IPS-18c (cell line): ENCODE measurements around the gene RBM26.
"Not testable (repeated sequence)": the region's sequence is repeated elsewhere in the genome, so short reads cannot be mapped to it uniquely, and the experiment has no call there.

ENCODE experiments used
- H3K4me3 ChIP-seq: 2 replicates; pipeline ENCODE4 v1.7.0; 2013; ENCODE audit warnings: low read depth, mild to moderate bottlenecking, low read length, moderate library complexity; ENCODE audit not compliant: insufficient read depth
- H3K9me3 ChIP-seq: one replicate; pipeline ENCODE4 v1.6.1; 2013; ENCODE audit warnings: mild to moderate bottlenecking, low read length, moderate library complexity; ENCODE audit not compliant: control insufficient read depth, insufficient read depth

RBM26 gene

DNA sequence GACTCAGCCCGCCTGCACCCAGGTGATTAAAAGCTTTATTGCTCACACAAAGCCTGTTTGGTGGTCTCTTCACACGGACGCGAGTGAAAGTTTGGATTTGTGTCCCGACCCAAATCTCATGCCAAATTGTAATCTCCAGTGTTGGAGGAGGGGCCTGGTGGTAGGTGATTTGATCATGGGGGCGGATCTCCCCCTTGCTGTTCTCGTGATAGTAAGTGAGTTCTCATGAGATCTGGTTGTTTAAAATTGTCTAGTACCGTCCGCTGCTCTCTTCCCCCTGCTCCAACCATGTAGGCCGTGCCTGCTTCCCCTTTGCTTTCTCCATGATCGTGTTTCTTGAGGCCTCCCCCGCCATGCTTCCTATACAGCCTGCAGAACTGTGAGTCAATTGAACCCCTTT, 126.3 kb downstream of the RBM26 start:
- not testable (repeated sequence) for H3K4me3 ChIP-seq, H3K9me3 ChIP-seq

DNA sequence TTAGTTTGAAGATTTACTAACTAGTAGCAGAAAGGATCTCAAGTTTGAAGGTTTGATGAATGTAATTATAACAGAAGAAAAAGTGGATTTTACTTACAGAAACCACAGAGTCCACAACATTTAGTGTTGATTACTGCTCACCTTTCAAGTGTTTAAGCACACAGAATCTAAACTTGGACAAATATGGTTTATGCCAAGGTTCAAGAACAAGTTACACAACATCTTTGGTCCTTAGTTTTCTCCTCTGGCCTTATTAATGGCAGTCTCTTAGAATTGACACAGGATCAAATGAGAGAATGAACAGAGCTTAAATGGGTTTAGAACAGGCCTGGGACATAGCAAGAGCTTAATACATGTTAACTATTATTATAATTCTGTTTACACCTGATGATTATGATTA, 133.0 kb downstream of the RBM26 start:
- peaks cover 10% of the 10 kb centered on the region for H3K9me3 ChIP-seq
- H3K4me3 ChIP-seq: no peak overlapping the region

DNA sequence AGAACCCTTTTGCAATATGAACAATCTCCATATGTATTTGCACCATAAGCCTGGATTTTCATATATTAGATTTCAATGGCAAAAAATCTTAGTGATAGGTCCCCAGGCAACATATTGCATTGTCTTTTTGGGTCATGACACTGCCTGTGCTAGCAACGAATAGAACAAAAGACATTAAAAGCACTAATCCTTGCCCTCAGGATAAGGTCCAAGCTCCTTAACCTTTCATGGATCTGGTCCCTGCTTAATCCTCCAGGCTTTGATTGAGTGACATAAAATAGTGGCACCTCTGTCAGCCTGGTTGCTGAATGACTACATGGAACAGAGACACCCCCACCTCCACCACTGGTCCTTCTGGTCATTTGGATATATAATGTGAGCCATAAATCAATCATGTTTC, 134.4 kb downstream of the RBM26 start:
- peaks cover 11% of the 10 kb centered on the region for H3K9me3 ChIP-seq
- no peak overlapping the region for H3K4me3 ChIP-seq

GRCh38 chr13:79270859-79271258, 135.2 kb downstream of the RBM26 start:
- Histone ChIP-seq H3K4me3 (no peak overlapping the region), H3K9me3 (peaks cover 11% of the 10 kb centered on the region)
